ENCODE measurements around the gene CBARP.

Gene CBARP

GRCh38 chr19:1262623-1263123 is 24.9 kb upstream of the CBARP start:
- DNase-seq = no peak

GRCh38 chr19:1261798-1262622 is 24.2 kb upstream of the CBARP start:
- no peak for DNase-seq

- no peak for DNase-seq
Measured at GRCh38 chr19:1261538-1261797, 23.7 kb upstream of the CBARP start.

GRCh38 chr19:1260749-1261537 is 23.1 kb upstream of the CBARP start:
- peak; percentile 97 for DNase-seq

- no peak for DNase-seq
Measured at GRCh38 chr19:1259876-1260748, 22.3 kb upstream of the CBARP start.

GRCh38 chr19:1259206-1259875 is 21.5 kb upstream of the CBARP start:
- peak; percentile 68 for DNase-seq

GRCh38 chr19:1258707-1259205 is 21.0 kb upstream of the CBARP start:
- DNase-seq = no peak

- DNase-seq = no peak
Measured at GRCh38 chr19:1258163-1258492, 20.3 kb upstream of the CBARP start.

- no peak for DNase-seq
Measured at GRCh38 chr19:1257475-1258162, 19.8 kb upstream of the CBARP start.

- no peak for DNase-seq
Measured at GRCh38 chr19:1256646-1257474, 19.1 kb upstream of the CBARP start.

- DNase-seq = no peak
Measured at GRCh38 chr19:1255186-1256161, 17.7 kb upstream of the CBARP start.

GRCh38 chr19:1254530-1255185 is 16.9 kb upstream of the CBARP start:
- no peak for DNase-seq

- no peak for DNase-seq
Measured at GRCh38 chr19:1254081-1254527, 16.3 kb upstream of the CBARP start.

GRCh38 chr19:1253514-1254080 is 15.8 kb upstream of the CBARP start:
- DNase-seq = peak; percentile 74

GRCh38 chr19:1252821-1253513 is 15.2 kb upstream of the CBARP start:
- peak; percentile 97 for DNase-seq

- peak; percentile 93 for DNase-seq
Measured at GRCh38 chr19:1252221-1252820, 14.5 kb upstream of the CBARP start.
